Activated CD8-positive, alpha-beta memory T cell treated with anti-CD3 and anti-CD28 coated beads, Interleukin-2, amount 50 U/mL, for 24 hours (primary cell): ENCODE data around the gene CLIP1.
"Not testable (repeated sequence)": the region's sequence is repeated elsewhere in the genome, so short reads cannot be mapped to it uniquely, and the experiment has no call there.

ENCODE experiments used
- DNase-seq: peaks from one replicate; pipeline ENCODE4 v3.0.0-alpha.2; 2020; ENCODE audit errors: extremely low read depth

The CLIP1 gene

DNA sequence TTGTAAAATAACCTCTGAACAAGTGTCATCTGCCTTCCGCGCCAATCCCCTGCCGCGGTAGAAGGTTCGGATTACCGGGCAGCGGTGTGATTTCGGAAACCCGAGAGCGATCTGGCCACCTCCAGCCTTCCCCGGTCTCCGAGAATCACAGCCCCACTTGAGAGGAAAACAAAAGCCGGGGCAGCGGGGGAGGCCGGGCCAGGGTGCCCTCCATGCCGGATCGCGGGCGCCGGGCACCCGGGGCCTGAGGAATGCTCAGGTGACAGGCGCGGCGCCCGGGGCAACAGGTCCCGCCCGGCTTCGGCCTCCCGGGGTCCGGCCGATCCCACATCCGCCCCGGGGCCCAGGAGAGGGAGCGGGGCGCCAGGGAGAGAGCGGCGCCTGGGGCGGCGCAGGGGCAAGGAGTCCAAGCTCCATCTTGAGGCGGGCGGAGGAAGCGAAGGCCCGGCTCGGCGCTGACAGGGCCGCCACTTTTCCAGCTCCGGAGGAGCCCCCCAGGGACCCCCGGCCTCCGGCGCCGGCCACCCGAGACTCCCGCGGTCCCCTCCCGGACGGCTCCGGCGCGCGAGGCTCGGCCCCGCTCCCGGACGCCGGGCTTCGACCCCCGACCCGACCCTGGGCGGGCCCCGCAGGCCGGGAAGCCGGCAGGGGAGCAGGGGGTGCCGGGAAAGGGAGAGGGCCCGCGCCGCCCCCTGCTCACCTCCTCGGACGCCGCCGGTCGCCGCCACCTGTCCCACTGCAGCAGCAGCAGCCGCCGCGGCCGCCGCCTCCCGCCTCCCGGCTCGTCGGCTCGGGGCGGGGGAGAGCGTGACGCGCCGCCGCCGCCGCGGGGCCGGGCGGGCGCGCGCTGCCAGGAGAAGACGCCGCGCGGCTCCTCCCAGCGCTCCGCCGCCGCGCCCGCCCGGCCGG lies at the start of gene CLIP1:
TSS of gene CLIP1 (minus strand) at position 849 of the 909 bp plus-strand sequence. CDS start 42,217 bp downstream, outside the sequence.
- DNase-seq = no peak

DNA sequence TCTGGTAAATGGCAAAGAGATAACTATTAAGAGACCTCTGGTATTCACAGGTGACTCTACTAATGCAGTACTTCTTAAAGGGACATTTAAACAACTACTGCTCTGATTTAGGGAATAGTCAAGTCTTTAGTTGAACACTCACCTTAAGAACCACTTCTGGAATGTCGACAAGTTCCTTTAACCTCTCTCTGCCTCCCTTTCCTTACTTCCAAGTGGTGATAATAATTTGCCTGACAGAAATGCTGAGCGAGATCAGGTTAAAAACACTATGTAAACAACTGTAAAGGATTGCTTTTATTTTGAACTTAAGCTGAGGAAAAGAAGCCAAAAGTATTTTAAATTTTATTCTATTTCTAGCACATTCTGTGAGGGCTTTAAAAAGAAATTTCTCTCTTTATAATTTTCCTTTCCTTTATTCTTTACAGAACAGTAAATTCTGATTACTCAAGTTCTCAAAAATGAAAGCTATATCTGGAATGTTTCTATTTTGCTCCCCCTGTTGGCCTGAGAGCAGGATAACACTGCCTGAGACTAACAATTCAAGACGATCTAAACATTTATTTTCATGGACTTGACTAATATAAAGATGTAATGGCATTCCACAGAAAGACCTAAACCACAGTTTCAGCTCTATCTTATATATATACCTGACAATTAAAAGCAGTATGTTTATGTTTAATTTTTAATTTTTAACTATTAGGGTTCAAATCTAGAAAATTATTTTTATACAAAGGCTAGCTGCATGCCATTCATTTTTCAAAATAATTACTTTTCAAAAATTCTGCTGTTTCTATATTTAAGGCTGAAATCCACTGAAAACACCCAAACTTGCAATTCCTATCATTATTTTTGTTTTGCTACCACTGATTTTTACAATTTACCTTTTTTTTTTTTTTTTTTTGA lies 49.1 kb upstream of the CLIP1 start:
- DNase-seq = no peak

DNA sequence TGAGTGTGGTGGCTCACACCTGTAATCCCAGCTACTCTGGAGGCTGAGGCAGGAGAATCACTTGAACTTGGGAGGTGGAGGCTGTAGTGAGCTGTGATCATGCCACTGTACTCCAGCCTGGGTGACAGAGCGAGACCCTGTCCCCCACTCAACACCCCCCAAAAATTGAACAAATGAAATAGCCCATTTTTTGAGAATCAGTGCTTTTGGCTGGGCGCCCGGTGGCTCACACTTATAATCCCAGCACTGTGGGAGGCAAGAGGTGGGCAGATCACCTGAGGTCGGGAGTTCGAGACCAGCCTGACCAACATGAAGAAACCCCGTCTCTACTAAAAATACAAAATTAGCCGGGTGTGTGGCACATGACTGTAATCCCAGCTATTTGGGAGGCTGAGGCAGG lies 48.1 kb upstream of the CLIP1 start:
- not testable (repeated sequence) for DNase-seq

DNA sequence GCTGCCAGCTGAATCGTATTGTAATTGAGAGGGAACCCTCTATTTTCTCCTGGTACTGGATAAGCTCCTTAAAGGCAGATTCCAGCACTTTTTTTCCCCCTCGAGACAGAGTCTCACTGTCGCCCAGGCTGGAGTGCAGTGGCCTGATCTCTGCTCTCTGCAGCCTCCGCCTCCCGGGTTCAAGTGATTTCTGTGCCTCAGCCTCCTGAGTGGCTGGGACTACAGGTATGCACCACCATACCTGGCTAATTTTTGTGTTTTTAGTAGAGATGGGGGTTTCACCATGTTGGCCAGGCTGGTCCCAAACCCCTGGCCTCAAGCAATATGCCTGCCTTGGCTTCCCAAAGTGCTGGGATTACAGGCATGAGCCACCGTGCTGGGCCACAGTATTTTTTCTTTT lies 47.4 kb upstream of the CLIP1 start:
- DNase-seq = not testable (repeated sequence)

GRCh38 chr12:122467983-122468382 lies 45.5 kb upstream of the CLIP1 start:
- DNase-seq = no peak

- not testable (repeated sequence) for DNase-seq
Measured at GRCh38 chr12:122464317-122465042, 42.0 kb upstream of the CLIP1 start.

GRCh38 chr12:122460641-122461040 lies 38.2 kb upstream of the CLIP1 start:
- no peak for DNase-seq

GRCh38 chr12:122460061-122460460 lies 37.6 kb upstream of the CLIP1 start:
- DNase-seq = no peak

- DNase-seq = no peak
Measured at GRCh38 chr12:122459211-122459610, 36.7 kb upstream of the CLIP1 start.

GRCh38 chr12:122458105-122459035 lies 35.9 kb upstream of the CLIP1 start:
- DNase-seq = no peak

GRCh38 chr12:122457627-122458026 lies 35.2 kb upstream of the CLIP1 start:
- DNase-seq = no peak

- no peak for DNase-seq
Measured at GRCh38 chr12:122454739-122455138, 32.3 kb upstream of the CLIP1 start.

DNA sequence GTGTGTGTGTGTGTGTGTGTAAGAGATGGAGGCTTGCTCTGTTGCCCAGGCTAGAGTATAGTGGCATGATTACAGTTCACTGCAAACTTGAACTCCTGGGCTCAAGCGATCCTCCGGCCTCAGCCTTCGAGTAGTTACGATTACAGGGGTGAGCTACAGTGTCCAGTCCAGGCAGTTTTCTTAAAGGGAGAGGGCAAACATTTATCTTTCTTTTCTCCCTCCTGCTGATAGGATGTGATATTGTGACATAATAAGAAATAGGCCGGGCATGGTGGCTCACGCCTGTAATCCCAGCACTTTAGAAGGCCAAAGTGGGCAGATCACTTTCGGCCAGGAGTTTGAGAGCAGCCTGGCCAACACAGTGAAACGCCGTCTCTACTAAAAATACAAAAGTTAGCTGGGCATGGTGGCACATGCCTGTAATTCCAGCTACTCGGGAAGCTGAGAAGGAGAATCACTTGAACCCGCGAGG lies 31.8 kb upstream of the CLIP1 start:
- DNase-seq = no peak

- no peak for DNase-seq
Measured at GRCh38 chr12:122452701-122453285, 30.3 kb upstream of the CLIP1 start.

DNA sequence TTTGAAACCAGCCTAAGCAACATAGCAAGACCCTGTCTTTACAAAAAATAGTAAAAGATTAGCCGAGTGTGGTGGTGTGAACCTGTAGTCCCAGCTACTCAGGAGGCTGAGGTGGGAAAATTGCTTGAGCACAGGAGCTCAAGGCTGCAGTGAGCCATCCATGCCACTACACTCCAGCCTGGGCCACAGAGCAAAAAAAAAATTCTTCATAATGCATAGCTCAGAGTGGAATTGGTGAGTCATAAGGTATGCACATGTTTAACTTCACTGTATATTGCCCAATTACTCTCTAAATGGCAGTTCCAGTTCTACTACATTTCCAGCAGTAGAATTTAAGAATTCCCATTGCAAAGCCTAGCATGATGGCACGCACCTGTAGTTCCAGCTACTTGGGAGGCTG lies 26.8 kb upstream of the CLIP1 start:
- no peak for DNase-seq

DNA sequence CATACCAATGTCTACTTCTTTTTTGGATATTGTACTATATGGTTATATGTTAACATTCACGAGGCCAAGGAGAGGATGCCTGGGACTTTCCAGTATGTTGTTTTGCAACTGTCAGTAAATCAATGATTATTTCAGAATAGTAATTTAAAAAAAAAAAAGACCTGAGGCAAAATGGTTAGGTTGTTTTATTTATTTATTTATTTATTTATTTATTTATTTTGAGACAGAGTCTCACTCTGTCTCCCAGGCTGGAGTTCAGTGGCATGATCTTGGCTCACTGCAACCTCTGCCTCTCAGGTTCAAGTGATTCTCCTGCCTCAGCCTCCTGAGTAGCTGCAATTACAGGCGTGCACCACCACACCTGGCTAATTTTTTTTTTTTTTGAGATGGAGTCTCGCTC lies 25.4 kb upstream of the CLIP1 start:
- DNase-seq = not testable (repeated sequence)

GRCh38 chr12:122446390-122446789 lies 23.9 kb upstream of the CLIP1 start:
- not testable (repeated sequence) for DNase-seq

GRCh38 chr12:122444071-122444470 lies 21.6 kb upstream of the CLIP1 start:
- DNase-seq = not testable (repeated sequence)

DNA sequence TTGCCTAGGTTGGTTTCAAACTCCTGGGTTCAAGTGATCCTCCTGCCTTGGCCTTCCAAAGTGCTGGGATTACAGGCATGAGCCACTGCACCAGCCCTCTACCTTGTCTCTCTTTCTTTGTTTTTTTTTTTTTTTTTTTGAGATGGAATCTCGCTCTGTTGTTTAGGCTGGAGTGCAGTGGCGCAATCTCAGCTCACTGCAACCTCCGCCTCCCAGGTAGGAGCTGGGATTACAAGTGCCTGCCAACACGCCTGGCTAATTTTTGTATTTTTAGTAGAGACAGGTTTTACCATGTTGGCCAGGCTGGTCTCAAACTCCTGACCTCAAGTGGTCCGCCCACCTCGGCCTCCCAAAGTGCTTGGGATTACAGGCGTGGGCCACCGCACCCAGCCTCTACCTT lies 16.4 kb upstream of the CLIP1 start:
- DNase-seq = not testable (repeated sequence)

DNA sequence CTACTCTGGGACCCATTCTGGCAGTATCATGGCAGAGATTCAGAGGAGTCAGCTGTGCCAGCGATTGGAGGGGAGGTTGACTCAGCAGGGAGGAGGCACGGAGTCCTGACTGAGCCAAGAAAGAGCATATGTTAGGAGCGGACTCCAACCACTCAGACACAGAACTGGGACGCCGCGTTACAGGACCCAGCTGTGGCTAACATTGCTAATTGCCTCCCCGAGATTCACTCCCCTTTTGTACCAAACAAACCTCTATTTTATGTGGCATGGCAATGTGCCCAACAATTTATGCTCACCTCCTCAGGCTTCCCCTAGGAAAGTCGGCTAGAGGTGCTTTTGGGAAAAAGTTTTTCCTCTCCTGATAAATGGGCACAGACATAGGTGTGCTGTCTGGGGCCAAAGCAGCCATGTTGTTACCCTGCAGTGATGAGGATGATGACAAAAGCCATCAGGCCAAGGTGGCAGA lies 15.2 kb upstream of the CLIP1 start:
- DNase-seq = no peak
